OCI-LY1 (cell line): ENCODE results near the gene HOXA9.

Experiments used
- H2AFZ ChIP-seq: fragments of 200-600 bp; sonication (generic), shearing (Covaris generic); 2 replicates; pipeline ENCODE4 v1.6.0; 2014; ENCODE audit warnings: antibody characterized with exemption, mild to moderate bottlenecking, low read length
- H3F3A ChIP-seq: fragments of 200-600 bp; sonication (generic), shearing (Covaris generic); 2 replicates; pipeline ENCODE4 v1.6.0; 2014; ENCODE audit warnings: mild to moderate bottlenecking, antibody characterized with exemption, low read length, moderate library complexity; ENCODE audit not compliant: insufficient read depth
- H3K27ac ChIP-seq: fragments of 200-600 bp; sonication (generic); 2 replicates; pipeline ENCODE4 v1.5.1; 2014; ENCODE audit warnings: low read length, mixed run types, mild to moderate bottlenecking, low read depth; ENCODE audit not compliant: poor library complexity, severe bottlenecking
- H3K27me3 ChIP-seq: fragments of 200-600 bp; sonication (generic); 2 replicates; pipeline ENCODE4 v1.6.0; 2014; ENCODE audit warnings: antibody characterized with exemption, mild to moderate bottlenecking, low read length, moderate library complexity; ENCODE audit not compliant: insufficient read depth
- H3K36me3 ChIP-seq: fragments of 200-600 bp; sonication (generic); 2 replicates; pipeline ENCODE4 v1.6.1; 2014; ENCODE audit warnings: mild to moderate bottlenecking, antibody characterized with exemption, low read length, moderate library complexity, mixed read lengths; ENCODE audit not compliant: insufficient read depth
- H3K4me1 ChIP-seq: fragments of 200-600 bp; sonication (generic); 2 replicates; pipeline ENCODE4 v1.5.1; 2014; ENCODE audit warnings: mild to moderate bottlenecking, low read length, moderate library complexity; ENCODE audit not compliant: insufficient read depth, severe bottlenecking
- H3K4me2 ChIP-seq: fragments of 200-600 bp; sonication (generic), shearing (Covaris generic); 2 replicates; pipeline ENCODE4 v1.6.1; 2014; ENCODE audit warnings: low read length
- H3K4me3 ChIP-seq: fragments of 200-600 bp; sonication (generic); 2 replicates; pipeline ENCODE4 v1.5.1; 2014; ENCODE audit warnings: low read length, low read depth, mild to moderate bottlenecking, mixed read lengths; ENCODE audit not compliant: poor library complexity, severe bottlenecking
- H3K79me2 ChIP-seq: fragments of 200-600 bp; shearing (Covaris generic); 2 replicates; pipeline ENCODE4 v1.6.1; 2016; ENCODE audit warnings: mixed run types, low read length, mixed read lengths; ENCODE audit not compliant: insufficient read depth
- H3K9ac ChIP-seq: fragments of 200-600 bp; sonication (generic), shearing (Covaris generic); 2 replicates; pipeline ENCODE4 v1.6.1; 2014; ENCODE audit warnings: mild to moderate bottlenecking, low read length, mixed read lengths
- H3K9me2 ChIP-seq: fragments of 200-600 bp; sonication (generic), shearing (Covaris generic); 2 replicates; pipeline ENCODE4 v1.6.1; 2014; ENCODE audit warnings: low read depth, mild to moderate bottlenecking, low read length, mixed read lengths
- H3K9me3 ChIP-seq: fragments of 200-600 bp; shearing (Covaris generic); 2 replicates; pipeline ENCODE4 v1.6.1; 2014; ENCODE audit warnings: low read length, mixed read lengths
- H4K20me1 ChIP-seq: fragments of 200-600 bp; sonication (generic), shearing (Covaris generic); 2 replicates; pipeline ENCODE4 v1.6.0; 2016; ENCODE audit warnings: mild to moderate bottlenecking, low read length; ENCODE audit not compliant: insufficient read depth
- CTCF ChIP-seq: fragments of 200-600 bp; sonication (generic), shearing (Covaris generic); IDR thresholded peaks from 2 replicates; pipeline ENCODE4 v1.5.1; 2017; ENCODE audit warnings: mild to moderate bottlenecking, antibody characterized with exemption, low read length, moderate library complexity, mixed read lengths
- EZH2 ChIP-seq: fragments of 200-600 bp; sonication (generic), shearing (Covaris generic); IDR thresholded peaks from 2 replicates; pipeline ENCODE4 v1.8.0; 2017; ENCODE audit warnings: borderline replicate concordance, mixed run types, mild to moderate bottlenecking, antibody characterized with exemption, low read length, moderate library complexity, mixed read lengths

Gene HOXA9

GRCh38 chr7:27207348-27207985 lies 42.1 kb upstream of the HOXA9 start:
- no peak overlapping the region for H3K9ac ChIP-seq
- no peaks in the 10 kb centered on the region for H4K20me1 ChIP-seq
- H3F3A ChIP-seq, result no peaks in the 10 kb centered on the region
- H3K27ac ChIP-seq, result no peak overlapping the region
- peaks cover 9% of the 10 kb centered on the region for H3K27me3 ChIP-seq
- no peak overlapping the region for H2AFZ ChIP-seq
- peaks cover under 1% of the 10 kb centered on the region for H3K4me1 ChIP-seq
- no peak for TF ChIP-seq EZH2
- no peak for TF ChIP-seq CTCF
- H3K9me2 ChIP-seq, result no peaks in the 10 kb centered on the region
- H3K4me3 ChIP-seq, result no peak overlapping the region
- no peaks in the 10 kb centered on the region for H3K79me2 ChIP-seq
- H3K36me3 ChIP-seq, result no peaks in the 10 kb centered on the region
- H3K9me3 ChIP-seq, result no peaks in the 10 kb centered on the region
- no peak overlapping the region for H3K4me2 ChIP-seq

- H3F3A ChIP-seq, result no peaks in the 10 kb centered on the region
- peaks cover 18% of the 10 kb centered on the region for H3K4me1 ChIP-seq
- H3K9ac ChIP-seq, result no peak overlapping the region
- H3K4me3 ChIP-seq, result no peak overlapping the region
- H3K27ac ChIP-seq, result no peak overlapping the region
- H3K4me2 ChIP-seq, result no peak overlapping the region
- H3K27me3 ChIP-seq, result peaks cover 9% of the 10 kb centered on the region
- no peak for TF ChIP-seq EZH2
- no peak for TF ChIP-seq CTCF
- no peaks in the 10 kb centered on the region for H3K9me3 ChIP-seq
- no peaks in the 10 kb centered on the region for H4K20me1 ChIP-seq
- H3K79me2 ChIP-seq, result no peaks in the 10 kb centered on the region
- no peak overlapping the region for H2AFZ ChIP-seq
- no peaks in the 10 kb centered on the region for H3K9me2 ChIP-seq
- no peaks in the 10 kb centered on the region for H3K36me3 ChIP-seq
These were observed 40.3 kb upstream of the HOXA9 start for GRCh38 chr7:27205325-27206280.

- TF ChIP-seq CTCF, result no peak
- no peak for TF ChIP-seq EZH2
- Histone ChIP-seq H3K9me3 (no peaks in the 10 kb centered on the region), H2AFZ (no peak overlapping the region), H3K79me2 (no peaks in the 10 kb centered on the region), H3K4me3 (no peak overlapping the region), H3K36me3 (no peaks in the 10 kb centered on the region), H3K4me1 (peaks cover 22% of the 10 kb centered on the region), H3K4me2 (no peak overlapping the region), H4K20me1 (no peaks in the 10 kb centered on the region), H3K9ac (no peak overlapping the region), H3K27ac (no peak overlapping the region), H3K9me2 (no peaks in the 10 kb centered on the region), H3F3A (no peaks in the 10 kb centered on the region), H3K27me3 (peaks cover 9% of the 10 kb centered on the region)
These were observed 39.5 kb upstream of the HOXA9 start for GRCh38 chr7:27204851-27205322.
